Gastroesophageal sphincter (tissue), 3 donors: ENCODE results near the gene ABTB2.

Experiments
- EP300 ChIP-seq: sonication (generic); formaldehyde crosslinking; IDR thresholded peaks from one replicate; pipeline ENCODE4 v1.6.1; 2017; ENCODE audit warnings: antibody characterized with exemption, mild to moderate bottlenecking
- POLR2A ChIP-seq, 2 donors: fragments of 450-650 bp; IDR thresholded peaks; one replicate each; pipeline ENCODE4 v1.6.1; 2017; ENCODE audit warnings: antibody characterized with exemption in 2 of 2, mild to moderate bottlenecking in 2 of 2, moderate library complexity in 1 of 2
- POLR2AphosphoS5 ChIP-seq: sonication (generic); formaldehyde crosslinking; IDR thresholded peaks from one replicate; pipeline ENCODE4 v1.6.1; 2017; ENCODE audit warnings: antibody characterized with exemption
- TF ChIP-seq, protein P1 (sequence below), 4 experiments: fragments of 200-600 bp in 2 of 4; fragments of 450-650 bp in 2 of 4; sonication (generic) in 1 of 4; IDR thresholded peaks; one replicate each; pipeline ENCODE4 v1.5.1; 2017 to 2019; ENCODE audit warnings: antibody characterized with exemption in 4 of 4, mild to moderate bottlenecking in 2 of 4, moderate library complexity in 2 of 4

DNA sequence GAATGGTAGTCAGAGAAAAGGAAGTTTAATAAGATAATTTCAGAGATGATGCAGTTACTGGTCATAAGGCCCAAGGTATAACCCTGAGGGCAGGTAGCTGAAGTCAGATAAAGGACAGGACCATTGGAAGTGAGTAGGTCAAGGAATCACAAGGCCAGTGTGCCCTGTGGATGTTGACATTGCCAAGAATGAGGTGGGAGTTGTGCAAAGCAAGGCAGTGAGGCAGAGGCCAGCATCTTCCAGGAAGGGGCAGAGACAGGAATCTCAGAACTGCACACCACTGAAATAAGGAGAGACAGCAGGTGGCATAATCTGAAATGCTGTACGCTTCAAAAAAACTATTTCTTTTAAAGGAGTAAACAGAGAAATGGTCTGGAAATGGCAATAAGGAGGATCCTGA is 61.4 kb downstream of the ABTB2 start:
- TF ChIP-seq, protein P1, sequence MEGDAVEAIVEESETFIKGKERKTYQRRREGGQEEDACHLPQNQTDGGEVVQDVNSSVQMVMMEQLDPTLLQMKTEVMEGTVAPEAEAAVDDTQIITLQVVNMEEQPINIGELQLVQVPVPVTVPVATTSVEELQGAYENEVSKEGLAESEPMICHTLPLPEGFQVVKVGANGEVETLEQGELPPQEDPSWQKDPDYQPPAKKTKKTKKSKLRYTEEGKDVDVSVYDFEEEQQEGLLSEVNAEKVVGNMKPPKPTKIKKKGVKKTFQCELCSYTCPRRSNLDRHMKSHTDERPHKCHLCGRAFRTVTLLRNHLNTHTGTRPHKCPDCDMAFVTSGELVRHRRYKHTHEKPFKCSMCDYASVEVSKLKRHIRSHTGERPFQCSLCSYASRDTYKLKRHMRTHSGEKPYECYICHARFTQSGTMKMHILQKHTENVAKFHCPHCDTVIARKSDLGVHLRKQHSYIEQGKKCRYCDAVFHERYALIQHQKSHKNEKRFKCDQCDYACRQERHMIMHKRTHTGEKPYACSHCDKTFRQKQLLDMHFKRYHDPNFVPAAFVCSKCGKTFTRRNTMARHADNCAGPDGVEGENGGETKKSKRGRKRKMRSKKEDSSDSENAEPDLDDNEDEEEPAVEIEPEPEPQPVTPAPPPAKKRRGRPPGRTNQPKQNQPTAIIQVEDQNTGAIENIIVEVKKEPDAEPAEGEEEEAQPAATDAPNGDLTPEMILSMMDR (IDR thresholded peaks at IDR 0.05): no peak
- TF ChIP-seq POLR2A (IDR thresholded peaks at IDR 0.05) (no peak), EP300 (no peak), POLR2AphosphoS5 (no peak)
